GM12874 (cell line): ENCODE data around the gene RSPO1.

Experiments
- CTCF ChIP-seq: IDR thresholded peaks from 2 replicates; pipeline ENCODE4 v1.5.1; 2011; ENCODE audit warnings: low read depth, mild to moderate bottlenecking, control low read depth, low read length, moderate library complexity; ENCODE audit not compliant: insufficient read depth

The RSPO1 gene

GRCh38 chr1:37575692-37576091 lies 59.0 kb downstream of the RSPO1 start:
- no peak for TF ChIP-seq CTCF

- no peak for TF ChIP-seq CTCF
Observed at GRCh38 chr1:37574834-37575480, 59.7 kb downstream of the RSPO1 start.

GRCh38 chr1:37570528-37571334 lies 64.0 kb downstream of the RSPO1 start:
- no peak for TF ChIP-seq CTCF

GRCh38 chr1:37567023-37567422 lies 67.7 kb downstream of the RSPO1 start:
- TF ChIP-seq CTCF, result no peak

- TF ChIP-seq CTCF, result no peak
Observed at GRCh38 chr1:37564892-37565291, 69.8 kb downstream of the RSPO1 start.

- TF ChIP-seq CTCF, result no peak
Observed at GRCh38 chr1:37562984-37563383, 71.7 kb downstream of the RSPO1 start.
